ENCODE data around the gene XPOT.

The XPOT gene

DNA sequence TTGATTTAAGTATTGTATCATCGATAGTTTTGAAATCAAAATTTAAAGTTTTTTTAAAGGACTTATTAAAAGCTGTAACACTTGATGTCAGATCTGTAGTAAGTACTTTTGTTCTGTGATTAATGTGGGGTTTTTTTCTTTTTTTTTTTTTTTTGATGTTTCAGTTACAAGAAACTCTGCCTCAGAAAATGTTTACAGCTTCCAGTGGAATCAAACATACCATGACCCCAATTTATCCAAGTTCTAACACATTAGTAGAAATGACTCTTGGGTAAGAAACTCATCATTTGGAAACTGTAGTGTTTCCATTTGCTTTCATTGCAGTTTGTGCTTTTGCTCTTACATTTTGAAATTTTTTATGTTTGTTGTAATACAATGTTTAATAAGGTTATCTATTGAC is 93.3 kb downstream of the XPOT start:
- H3K4me3 ChIP-seq (ENCODE audit: low read depth, low read length) = no peak overlapping the region
- TF ChIP-seq, protein P1, sequence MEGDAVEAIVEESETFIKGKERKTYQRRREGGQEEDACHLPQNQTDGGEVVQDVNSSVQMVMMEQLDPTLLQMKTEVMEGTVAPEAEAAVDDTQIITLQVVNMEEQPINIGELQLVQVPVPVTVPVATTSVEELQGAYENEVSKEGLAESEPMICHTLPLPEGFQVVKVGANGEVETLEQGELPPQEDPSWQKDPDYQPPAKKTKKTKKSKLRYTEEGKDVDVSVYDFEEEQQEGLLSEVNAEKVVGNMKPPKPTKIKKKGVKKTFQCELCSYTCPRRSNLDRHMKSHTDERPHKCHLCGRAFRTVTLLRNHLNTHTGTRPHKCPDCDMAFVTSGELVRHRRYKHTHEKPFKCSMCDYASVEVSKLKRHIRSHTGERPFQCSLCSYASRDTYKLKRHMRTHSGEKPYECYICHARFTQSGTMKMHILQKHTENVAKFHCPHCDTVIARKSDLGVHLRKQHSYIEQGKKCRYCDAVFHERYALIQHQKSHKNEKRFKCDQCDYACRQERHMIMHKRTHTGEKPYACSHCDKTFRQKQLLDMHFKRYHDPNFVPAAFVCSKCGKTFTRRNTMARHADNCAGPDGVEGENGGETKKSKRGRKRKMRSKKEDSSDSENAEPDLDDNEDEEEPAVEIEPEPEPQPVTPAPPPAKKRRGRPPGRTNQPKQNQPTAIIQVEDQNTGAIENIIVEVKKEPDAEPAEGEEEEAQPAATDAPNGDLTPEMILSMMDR (conservative IDR thresholded peaks at IDR 0.05; ENCODE audit: low read depth, low read length) = no peak
- DNase-seq (ENCODE audit: low read depth) = no peak

DNA sequence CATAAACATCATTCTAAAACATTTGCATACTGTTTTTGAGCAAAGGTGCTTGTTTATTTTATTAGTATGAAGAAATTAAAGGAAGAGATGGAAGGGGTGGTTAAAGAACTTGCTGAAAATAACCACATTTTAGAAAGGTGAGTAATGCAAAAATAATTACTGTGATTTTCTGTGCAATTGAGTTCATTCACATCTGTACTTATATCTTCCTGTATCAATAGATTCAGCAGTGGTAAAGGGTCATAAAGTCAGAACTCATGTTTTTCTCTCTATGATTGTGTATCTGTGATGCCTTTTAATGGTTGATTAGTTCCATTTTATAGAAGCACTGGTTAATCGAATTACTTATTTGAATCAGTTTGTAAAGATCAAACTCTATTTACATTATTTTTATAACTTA is 93.7 kb downstream of the XPOT start:
- TF ChIP-seq, protein P1 (conservative IDR thresholded peaks at IDR 0.05; ENCODE audit: low read depth, low read length) = no peak
- DNase-seq (ENCODE audit: low read depth) = no peak

DNA sequence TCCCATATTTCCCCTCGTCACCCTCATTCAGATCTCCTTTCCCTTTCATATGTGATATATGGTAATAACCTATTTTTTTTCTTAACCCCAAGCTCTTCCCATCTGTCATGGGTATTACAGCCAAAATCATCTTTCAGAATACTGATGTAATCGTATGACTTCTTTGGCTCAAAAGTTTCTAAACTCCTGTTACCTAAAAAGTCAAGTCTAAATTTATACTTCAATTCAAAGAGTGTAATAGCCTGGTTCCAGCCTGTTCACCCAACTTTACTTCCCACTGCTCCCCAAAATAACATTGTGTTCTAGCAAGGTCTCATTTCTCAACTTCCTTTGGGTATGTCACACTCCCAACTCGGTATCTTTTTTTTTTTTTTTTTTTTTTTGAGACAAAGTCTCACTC is 96.2 kb downstream of the XPOT start:
- TF ChIP-seq, protein P1 (conservative IDR thresholded peaks at IDR 0.05; ENCODE audit: low read depth, low read length) = no peak
- H3K4me3 ChIP-seq (ENCODE audit: low read depth, low read length) = no peak overlapping the region
- DNase-seq (ENCODE audit: low read depth) = no peak

More for the DNA sequence above, 93.7 kb downstream of the XPOT start:
- no peak overlapping the region for H3K4me3 ChIP-seq (ENCODE audit: low read depth, low read length)

Data from choroid plexus epithelial cell (primary cell).